T-cell (primary cell): ENCODE measurements around the gene WDR7. TPM values are rescaled to one million over a fixed set of nuclear protein-coding genes. Genes with fewer than 3 reads are reported as not detected.

ENCODE experiments used
- ATAC-seq, 4 experiments: fragments of 200-7000 bp in 3 of 4; fragments of 150-1000 bp in 1 of 4; cut with Tn5 transposase; replicated peaks in 1 of 4; 1 replicate in 3 of 4; 2 replicates in 1 of 4; pipeline ENCODE4 v1.10.0; 2021; ENCODE audit warnings: moderate library complexity in 3 of 4, mild to moderate bottlenecking in 2 of 4, moderate number of reproducible peaks in 1 of 4
- CTCF ChIA-PET, 2 donors: fragments of 300-600 bp; sonication (Branson Sonifier 250); formaldehyde crosslinking; loops; one replicate each; lab custom pipeline; 2022; ENCODE audit warnings: antibody characterized with exemption in 2 of 2; lab: Charles Lee
- POLR2A ChIA-PET, 2 donors: fragments of 300-600 bp; sonication (Branson Sonifier 250); formaldehyde crosslinking; loops; one replicate each; lab custom pipeline; 2022; ENCODE audit warnings: antibody characterized with exemption in 2 of 2; lab: Charles Lee
- DNase-seq, 35 experiments: peaks; one replicate each; pipeline versions ENCODE4 v3.0.0 to v3.0.0-alpha.2; 2013 to 2023
- H3K27ac ChIP-seq: one replicate; pipeline ENCODE4 v1.5.1; 2013; ENCODE audit warnings: low read length
- H3K27me3 ChIP-seq, 2 experiments: replicated peaks in 1 of 2; 1 replicate in 1 of 2; 2 replicates in 1 of 2; pipeline versions ENCODE4 v1.6.1 to v1.7.0; 2013; ENCODE audit warnings: low read length in 1 of 2, mixed read lengths in 1 of 2; ENCODE audit not compliant: control insufficient read depth in 2 of 2, insufficient read depth in 2 of 2; ENCODE audit errors: extremely low read depth in 1 of 2
- H3K36me3 ChIP-seq, 2 donors: 1 replicate in 1 of 2; 2 replicates in 1 of 2; pipeline versions ENCODE4 v1.6.1 to v1.7.0; 2013; ENCODE audit warnings: low read length in 1 of 2; ENCODE audit not compliant: control insufficient read depth in 2 of 2, insufficient read depth in 1 of 2; ENCODE audit errors: extremely low read depth in 1 of 2
- H3K4me1 ChIP-seq, 2 experiments: 1 replicate in 1 of 2; 2 replicates in 1 of 2; pipeline versions ENCODE4 v1.6.1 to v1.7.0; 2013; ENCODE audit warnings: low read length in 2 of 2, mixed read lengths in 1 of 2; ENCODE audit not compliant: insufficient read depth in 2 of 2, control insufficient read depth in 1 of 2; ENCODE audit errors: extremely low read depth in 1 of 2
- H3K4me3 ChIP-seq, 2 donors: 1 replicate in 1 of 2; 2 replicates in 1 of 2; pipeline versions ENCODE4 v1.5.1 to v1.7.0; 2013; ENCODE audit warnings: mild to moderate bottlenecking in 2 of 2, low read length in 1 of 2, moderate library complexity in 1 of 2; ENCODE audit not compliant: control insufficient read depth in 1 of 2; ENCODE audit errors: extremely low read depth in 1 of 2
- H3K9me3 ChIP-seq: 2 replicates; pipeline ENCODE4 v1.7.0; 2013
- H3K27ac Mint-ChIP-seq, 2 donors: one replicate each; pipeline ENCODE4 v1.8.0; 2020 to 2021; ENCODE audit warnings: mild to moderate bottlenecking in 2 of 2, mixed read lengths in 2 of 2
- H3K27me3 Mint-ChIP-seq, 2 donors: one replicate each; pipeline ENCODE4 v1.8.0; 2021 to 2022; ENCODE audit warnings: mixed read lengths in 2 of 2
- H3K36me3 Mint-ChIP-seq: one replicate; pipeline ENCODE4 v1.8.0; 2021; ENCODE audit warnings: mixed read lengths
- H3K4me1 Mint-ChIP-seq, 3 donors: one replicate each; pipeline ENCODE4 v1.8.0; 2020 to 2022; ENCODE audit warnings: mixed read lengths in 3 of 3, mild to moderate bottlenecking in 1 of 3
- H3K4me3 Mint-ChIP-seq, 3 donors: one replicate each; pipeline ENCODE4 v1.8.0; 2020 to 2022; ENCODE audit warnings: mild to moderate bottlenecking in 3 of 3, mixed read lengths in 3 of 3, moderate library complexity in 3 of 3
- H3K9me3 Mint-ChIP-seq, 3 donors: one replicate each; pipeline ENCODE4 v1.8.0; 2020 to 2022; ENCODE audit warnings: mixed read lengths in 3 of 3
- WGBS: methylation state at CpG from one replicate; pipeline ENCODE4 v1.1.5; 2013; ENCODE audit warnings: missing lambda C conversion rate; ENCODE audit not compliant: insufficient coverage; 5-methylcytosine and 5-hydroxymethylcytosine counted together
- total RNA-seq, 35 experiments: library from RNA in 6 of 35; stranded (reverse) in 6 of 35; fragments of 120-200 nt in 1 of 35; gene quantifications; one replicate each; pipeline versions ENCODE4 v1.2.1 to v1.2.4 and lab custom pipeline; 2013 to 2026

WDR7 gene
- total RNA-seq, 5 donors from 2014 or later (not counting 1 experiment from before 2014, with no cell fraction given), result 35.9 to 65.6 (median 41.5) TPM

DNA sequence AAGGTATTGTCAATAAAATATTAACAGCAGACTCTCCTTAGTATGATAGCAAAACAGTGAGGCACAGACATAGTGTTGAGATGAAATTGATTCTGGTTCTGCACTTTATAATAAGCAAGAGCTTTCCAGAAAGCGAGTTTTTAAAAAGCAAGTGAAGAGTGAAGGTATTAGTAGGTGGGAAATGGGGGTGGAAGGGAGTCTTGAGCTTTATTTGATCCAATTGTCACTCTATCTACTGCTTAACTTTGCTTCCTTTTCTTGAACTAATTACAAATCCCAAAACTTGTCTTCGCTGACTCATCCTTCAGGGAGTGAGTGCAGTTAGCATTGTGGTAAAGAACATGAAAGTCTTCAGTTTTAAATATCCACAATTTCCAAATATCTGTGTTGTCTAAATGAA is 375.2 kb downstream of the WDR7 start:
- no peak overlapping the region for H3K27ac ChIP-seq
- H3K27ac Mint-ChIP-seq, result no peak overlapping the region
- H3K36me3 ChIP-seq, result peaks cover 7 to 22% of the 10 kb centered on the region in 2 donors
- ATAC-seq (no peak), DNase-seq (no peak)
- ChIA-PET CTCF (no interaction called here), POLR2A (no interaction called here)
- no peaks in the 10 kb centered on the region for H3K4me1 Mint-ChIP-seq
- no peaks in the 10 kb centered on the region for H3K27me3 Mint-ChIP-seq
- peaks cover 69% of the 10 kb centered on the region for H3K36me3 Mint-ChIP-seq
- H3K4me1 ChIP-seq, result no peaks in the 10 kb centered on the region
- no peaks in the 10 kb centered on the region for H3K9me3 Mint-ChIP-seq
- no peak overlapping the region for H3K4me3 ChIP-seq
- no CpG with 5 or more reads among the region's 2 CpGs for WGBS
- no peaks in the 10 kb centered on the region for H3K27me3 ChIP-seq
- no peaks in the 10 kb centered on the region for H3K9me3 ChIP-seq
- H3K4me3 Mint-ChIP-seq, result no peak overlapping the region

DNA sequence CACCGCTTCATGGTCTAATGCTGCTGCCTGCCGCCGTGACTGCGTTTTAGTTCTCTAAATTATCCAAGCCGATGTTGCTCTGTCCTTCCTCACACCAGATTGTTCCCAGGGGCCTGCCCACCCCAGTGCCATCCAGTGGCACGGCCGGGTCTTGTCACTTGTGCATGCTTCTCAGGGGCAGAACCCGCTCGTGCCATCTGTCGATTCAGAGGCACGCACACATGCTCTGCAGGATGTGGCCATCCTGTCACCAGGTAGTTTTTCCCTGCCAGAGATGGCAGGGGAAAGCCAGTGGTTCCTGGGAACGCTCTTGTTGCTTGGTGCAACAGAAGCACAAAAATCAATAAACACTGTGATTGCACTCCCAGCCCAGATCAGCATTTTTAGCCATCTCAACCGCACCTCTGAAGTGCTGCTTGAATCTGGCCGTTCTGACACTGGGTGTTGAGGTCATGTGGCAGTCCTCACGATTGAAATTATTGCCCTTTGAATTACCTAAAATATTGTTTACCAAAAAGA is 376.1 kb downstream of the WDR7 start:
- H3K36me3 ChIP-seq, result peaks cover 7 to 25% of the 10 kb centered on the region in 2 donors
- Mint-ChIP-seq H3K9me3 (no peaks in the 10 kb centered on the region), H3K27ac (no peak overlapping the region), H3K36me3 (peaks cover 67% of the 10 kb centered on the region), H3K4me1 (no peaks in the 10 kb centered on the region), H3K27me3 (no peaks in the 10 kb centered on the region), H3K4me3 (no peak overlapping the region)
- no peaks in the 10 kb centered on the region for H3K4me1 ChIP-seq
- H3K9me3 ChIP-seq, result no peaks in the 10 kb centered on the region
- 92% methylated on average over 12 of the region's 15 CpGs for WGBS
- DNase-seq, result no peak
- no peak overlapping the region for H3K4me3 ChIP-seq
- ATAC-seq, result no peak
- H3K27me3 ChIP-seq, result no peaks in the 10 kb centered on the region
- ChIA-PET POLR2A (no interaction called here), CTCF (no interaction called here)
- no peak overlapping the region for H3K27ac ChIP-seq

DNA sequence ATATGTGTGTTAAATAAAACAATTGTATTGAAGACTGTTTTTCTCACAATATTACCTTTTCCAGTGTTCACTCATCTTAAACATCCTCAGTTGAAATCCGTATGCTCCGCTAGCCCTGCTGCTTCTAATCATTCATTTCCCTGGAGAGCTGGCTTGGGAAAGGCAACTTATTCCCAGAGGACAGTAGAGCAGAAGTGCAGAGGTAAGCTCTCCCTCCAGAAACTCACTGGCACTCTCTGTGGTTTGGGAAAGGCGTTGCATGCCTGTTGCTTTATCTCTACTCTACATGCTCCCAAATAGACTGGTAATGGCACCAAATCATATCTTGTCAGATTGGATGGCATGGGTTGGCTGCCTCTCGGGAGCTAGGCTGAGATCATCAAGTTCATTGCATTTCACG is 378.6 kb downstream of the WDR7 start:
- Mint-ChIP-seq H3K36me3 (peaks cover 59% of the 10 kb centered on the region), H3K9me3 (no peaks in the 10 kb centered on the region), H3K4me3 (no peak overlapping the region), H3K27ac (no peak overlapping the region), H3K4me1 (no peaks in the 10 kb centered on the region), H3K27me3 (no peaks in the 10 kb centered on the region)
- H3K27ac ChIP-seq, result no peak overlapping the region
- no peaks in the 10 kb centered on the region for H3K4me1 ChIP-seq
- H3K27me3 ChIP-seq, result no peaks in the 10 kb centered on the region
- no peak for DNase-seq
- CTCF ChIA-PET, result interaction anchor here in 1 of 2 donors (0.6 kb wide), 1 partner anchor 337 kb away, joined by 11 read pairs; no protein-coding TSS in a partner anchor
- no CpG with 5 or more reads among the region's 5 CpGs for WGBS
- no peaks in the 10 kb centered on the region for H3K9me3 ChIP-seq
- ATAC-seq, result no peak
- no peak overlapping the region for H3K4me3 ChIP-seq
- POLR2A ChIA-PET, result no interaction called here
- H3K36me3 ChIP-seq, result peaks cover 7 to 26% of the 10 kb centered on the region in 2 donors

DNA sequence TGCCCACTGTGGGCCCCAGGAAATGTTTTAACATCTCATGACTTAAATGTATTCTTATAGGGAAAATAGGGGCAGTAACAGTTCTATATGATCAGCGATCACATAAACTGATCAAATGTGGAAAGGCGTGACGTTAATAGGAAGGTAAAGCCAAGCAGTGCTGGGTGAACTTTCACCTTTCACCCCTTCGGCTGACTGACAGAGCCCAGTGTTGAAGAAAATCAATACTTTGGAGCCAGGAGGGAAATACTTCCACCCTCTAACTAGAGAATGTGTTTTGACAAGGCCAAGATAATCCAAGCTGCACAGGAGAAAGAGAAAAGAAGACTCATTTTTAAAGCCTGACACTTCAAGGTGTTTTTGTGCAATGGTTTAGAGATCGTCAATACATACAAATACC is 379.3 kb downstream of the WDR7 start:
- Mint-ChIP-seq H3K4me1 (no peaks in the 10 kb centered on the region), H3K4me3 (no peak overlapping the region), H3K9me3 (no peaks in the 10 kb centered on the region), H3K27me3 (no peaks in the 10 kb centered on the region), H3K27ac (no peak overlapping the region), H3K36me3 (peaks cover 54% of the 10 kb centered on the region)
- Histone ChIP-seq H3K4me3 (no peak overlapping the region), H3K4me1 (no peaks in the 10 kb centered on the region), H3K27me3 (no peaks in the 10 kb centered on the region), H3K36me3 (peaks cover 7 to 26% of the 10 kb centered on the region in 2 donors), H3K9me3 (no peaks in the 10 kb centered on the region), H3K27ac (no peak overlapping the region)
- ATAC-seq, result no peak
- ChIA-PET POLR2A (no interaction called here), CTCF (interaction anchor here in 1 of 2 donors (0.6 kb wide), 1 partner anchor 337 kb away, joined by 11 read pairs; no protein-coding TSS in a partner anchor)
- no peak for DNase-seq
- WGBS, result 100% methylated on average over 3 of the region's 5 CpGs

DNA sequence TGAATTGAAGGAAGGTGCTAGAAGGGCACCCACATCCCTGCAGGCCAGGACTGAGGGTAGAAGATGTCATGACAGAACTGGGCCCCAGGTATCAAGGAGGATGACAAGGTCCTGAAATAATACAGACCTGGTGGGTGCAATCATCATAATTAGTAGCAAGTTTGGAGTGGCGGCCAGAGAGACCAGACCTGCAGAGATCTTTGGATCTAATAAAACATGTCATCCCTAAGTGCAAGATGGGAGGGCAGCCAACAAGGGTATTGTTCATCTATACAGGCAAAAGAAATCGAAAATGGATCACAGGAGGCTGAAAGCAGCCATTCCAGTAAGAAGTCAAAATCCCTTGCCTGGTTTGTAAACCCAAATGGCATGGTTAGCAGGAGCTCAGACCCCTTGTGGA is 384.4 kb downstream of the WDR7 start:
- no peaks in the 10 kb centered on the region for H3K4me1 ChIP-seq
- DNase-seq (no peak), ATAC-seq (peak in 1 of 4 experiments; percentile 27)
- 86% methylated on average over 2 of the region's 2 CpGs for WGBS
- no peaks in the 10 kb centered on the region for H3K9me3 ChIP-seq
- Mint-ChIP-seq H3K27me3 (peaks cover 0 to 7% of the 10 kb centered on the region in 2 donors), H3K4me1 (no peaks in the 10 kb centered on the region), H3K36me3 (peaks cover 12% of the 10 kb centered on the region), H3K27ac (no peak overlapping the region), H3K4me3 (no peak overlapping the region), H3K9me3 (peaks cover 0 to 5% (median 0%) of the 10 kb centered on the region in 3 donors)
- CTCF ChIA-PET, result no interaction called here
- H3K36me3 ChIP-seq, result peaks cover 0 to 4% of the 10 kb centered on the region in 2 donors
- H3K27me3 ChIP-seq, result no peaks in the 10 kb centered on the region
- H3K27ac ChIP-seq, result no peak overlapping the region
- POLR2A ChIA-PET, result interaction anchor here in 1 of 2 donors (0.5 kb wide), 1 partner anchor 312 kb away, joined by 4 read pairs; no protein-coding TSS in a partner anchor
- no peak overlapping the region for H3K4me3 ChIP-seq

DNA sequence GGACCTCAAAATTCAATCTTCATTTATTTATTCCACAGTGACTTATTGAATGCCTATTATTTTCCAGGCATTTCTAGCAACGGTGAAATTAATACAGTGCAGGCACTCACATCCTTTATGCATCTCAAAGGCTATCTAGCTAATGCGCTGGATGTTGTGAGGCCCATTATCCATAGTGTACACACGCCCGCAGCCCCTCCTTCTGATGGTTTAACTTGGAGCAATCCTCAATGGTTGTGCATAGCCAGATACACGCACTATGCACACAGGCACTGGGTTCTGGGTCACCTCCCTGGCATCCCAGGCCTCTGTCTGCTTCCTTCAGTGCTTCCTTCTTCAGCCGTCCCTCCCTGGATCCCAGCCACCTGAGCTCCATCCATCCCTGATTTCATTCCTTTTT is 387.2 kb downstream of the WDR7 start:
- POLR2A ChIA-PET, result no interaction called here
- DNase-seq (no peak), ATAC-seq (no peak)
- Mint-ChIP-seq H3K4me1 (no peaks in the 10 kb centered on the region), H3K27me3 (peaks cover 0 to 7% of the 10 kb centered on the region in 2 donors), H3K4me3 (no peak overlapping the region), H3K9me3 (peaks cover 0 to 5% (median 0%) of the 10 kb centered on the region in 3 donors), H3K27ac (no peak overlapping the region), H3K36me3 (no peaks in the 10 kb centered on the region)
- Histone ChIP-seq H3K36me3 (no peaks in the 10 kb centered on the region), H3K4me3 (no peak overlapping the region), H3K4me1 (no peaks in the 10 kb centered on the region), H3K9me3 (no peaks in the 10 kb centered on the region), H3K27me3 (no peaks in the 10 kb centered on the region), H3K27ac (no peak overlapping the region)
- WGBS, result 84% methylated on average over 5 of the region's 6 CpGs
- CTCF ChIA-PET, result no interaction called here
